KOPT-K1 (cell line): Measurements from ENCODE around the gene KLHL3.

Source experiments
- H3K27ac ChIP-seq: fragments of 200-600 bp; sonication (generic); 2 replicates; pipeline ENCODE4 v1.5.1; 2016; ENCODE audit warnings: antibody characterized with exemption, mild to moderate bottlenecking, low read depth, low read length; ENCODE audit not compliant: poor library complexity, severe bottlenecking
- H3K36me3 ChIP-seq: fragments of 200-600 bp; sonication (generic); 2 replicates; pipeline ENCODE4 v1.5.1; 2017; ENCODE audit warnings: antibody characterized with exemption, mild to moderate bottlenecking, low read length, moderate library complexity; ENCODE audit not compliant: insufficient read depth
- H3K9me3 ChIP-seq: fragments of 200-600 bp; sonication (generic); 2 replicates; pipeline ENCODE4 v1.5.1; 2017; ENCODE audit warnings: antibody characterized with exemption, low read length, mild to moderate bottlenecking; ENCODE audit not compliant: insufficient read depth, poor library complexity, severe bottlenecking

Gene KLHL3

GRCh38 chr5:137679195-137679594 is 56.7 kb downstream of the KLHL3 start:
- Histone ChIP-seq H3K9me3 (no peaks in the 10 kb centered on the region), H3K36me3 (peaks cover 48% of the 10 kb centered on the region), H3K27ac (no peak overlapping the region)

GRCh38 chr5:137672881-137673280 is 63.0 kb downstream of the KLHL3 start:
- Histone ChIP-seq H3K36me3 (peaks cover 50% of the 10 kb centered on the region), H3K9me3 (no peaks in the 10 kb centered on the region), H3K27ac (no peak overlapping the region)

- no peak overlapping the region for H3K27ac ChIP-seq
- H3K9me3 ChIP-seq: no peaks in the 10 kb centered on the region
- peaks cover 46% of the 10 kb centered on the region for H3K36me3 ChIP-seq
Observed at GRCh38 chr5:137672001-137672400, 63.9 kb downstream of the KLHL3 start.

DNA sequence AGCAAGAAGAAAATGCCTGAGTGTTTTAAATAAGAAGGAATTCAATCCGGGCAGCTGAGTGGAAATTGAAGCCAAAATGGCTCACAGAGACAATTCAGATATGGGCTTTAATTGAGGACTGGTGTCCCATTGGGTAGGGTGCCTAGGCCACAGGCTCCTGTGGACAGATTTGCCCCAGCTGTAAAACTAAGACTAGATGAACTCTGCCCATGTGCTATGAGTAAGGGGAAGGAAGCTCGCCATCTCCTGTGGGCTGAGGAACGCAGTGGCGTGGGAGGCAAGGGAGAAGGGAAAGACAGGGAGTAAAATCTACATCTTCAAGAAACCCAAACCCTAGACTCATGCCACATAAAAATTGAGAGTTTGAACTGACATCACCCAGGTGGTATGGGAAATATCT is 66.1 kb downstream of the KLHL3 start:
- peaks cover 34% of the 10 kb centered on the region for H3K36me3 ChIP-seq
- H3K27ac ChIP-seq: no peak overlapping the region
- H3K9me3 ChIP-seq: no peaks in the 10 kb centered on the region

DNA sequence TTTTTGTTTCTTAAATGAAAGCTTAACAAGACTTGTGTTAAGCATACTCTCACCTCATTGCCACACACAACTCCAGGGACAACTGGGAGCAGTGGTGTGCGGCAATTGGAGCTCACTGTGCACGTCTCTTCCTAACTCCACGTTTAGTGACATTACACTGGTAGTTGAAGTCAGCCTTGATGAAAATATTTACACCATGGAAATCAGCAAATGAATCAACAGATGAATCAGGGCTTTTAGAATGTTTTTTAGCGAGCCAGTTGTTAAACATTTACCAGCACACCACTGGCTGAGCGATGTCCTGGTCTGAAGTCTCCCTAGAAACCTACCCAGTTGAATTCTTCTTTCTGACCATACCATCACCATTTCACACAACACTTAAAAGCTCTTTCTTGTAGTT is 67.3 kb downstream of the KLHL3 start:
- no peaks in the 10 kb centered on the region for H3K9me3 ChIP-seq
- H3K27ac ChIP-seq: no peak overlapping the region
- H3K36me3 ChIP-seq: peaks cover 34% of the 10 kb centered on the region

DNA sequence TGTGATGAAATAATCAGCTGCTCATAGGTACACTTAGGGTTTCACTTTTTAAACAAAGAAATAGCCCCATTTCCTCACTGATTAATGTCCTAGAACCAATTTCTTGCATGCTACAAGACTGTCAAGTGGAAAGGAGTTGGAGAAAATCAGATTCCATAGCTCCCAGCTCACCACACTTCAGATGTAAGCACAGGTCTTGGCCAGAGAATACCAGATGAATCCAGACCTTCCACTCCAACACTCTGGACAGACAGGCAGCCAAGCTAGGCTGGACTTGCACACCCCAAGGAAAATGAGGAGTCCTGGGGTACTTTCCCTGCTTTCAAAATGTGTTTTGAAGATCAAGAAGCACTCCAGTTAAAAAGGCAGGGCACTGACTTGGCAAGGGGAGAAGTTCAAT is 68.5 kb downstream of the KLHL3 start:
- no peak overlapping the region for H3K27ac ChIP-seq

GRCh38 chr5:137666901-137667300 is 69.0 kb downstream of the KLHL3 start:
- H3K9me3 ChIP-seq: no peaks in the 10 kb centered on the region
- no peak overlapping the region for H3K27ac ChIP-seq
- peaks cover 23% of the 10 kb centered on the region for H3K36me3 ChIP-seq

More for the DNA sequence above, 68.5 kb downstream of the KLHL3 start:
- Histone ChIP-seq H3K9me3 (no peaks in the 10 kb centered on the region), H3K36me3 (peaks cover 25% of the 10 kb centered on the region)

GRCh38 chr5:137666461-137666850 is 69.4 kb downstream of the KLHL3 start:
- H3K36me3 ChIP-seq: peaks cover 20% of the 10 kb centered on the region
- H3K9me3 ChIP-seq: no peaks in the 10 kb centered on the region
- no peak overlapping the region for H3K27ac ChIP-seq

DNA sequence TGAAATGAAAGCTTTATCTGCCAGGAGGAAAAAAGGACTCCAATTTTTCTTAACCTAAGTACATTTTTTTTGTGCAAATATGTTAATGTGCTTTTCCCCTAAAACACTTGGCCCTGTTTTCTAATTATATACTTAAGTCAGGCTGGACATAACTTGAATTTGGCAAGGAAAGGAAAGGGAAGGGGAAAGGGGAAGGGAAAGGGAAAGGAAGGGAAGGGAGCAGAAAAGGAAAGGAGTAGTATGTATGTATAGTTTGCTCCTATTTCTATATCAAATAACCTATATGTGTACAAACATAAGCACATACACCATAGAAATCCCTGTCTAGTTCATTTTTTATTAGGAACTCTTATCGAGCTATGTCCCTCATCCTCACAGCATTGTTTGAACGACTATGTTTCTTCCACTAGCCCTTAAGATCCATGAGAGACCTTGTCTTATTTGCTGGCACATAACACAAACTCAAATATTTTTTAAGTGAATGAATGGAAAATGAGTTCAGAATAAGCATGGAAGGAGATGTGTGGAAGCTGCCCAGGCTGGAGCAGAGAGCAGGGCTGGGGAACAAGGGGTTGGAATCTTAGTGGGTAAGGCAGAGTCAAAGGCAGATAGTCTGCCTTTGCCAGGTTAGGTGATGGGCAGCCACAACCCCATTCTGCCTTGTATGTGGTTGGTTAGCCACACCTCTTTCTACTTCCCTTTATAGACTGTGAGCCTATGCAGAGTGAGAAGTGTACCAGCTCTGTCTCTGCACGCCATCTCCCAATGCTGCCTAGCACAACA is 70.0 kb downstream of the KLHL3 start:
- H3K9me3 ChIP-seq: no peaks in the 10 kb centered on the region
- H3K27ac ChIP-seq: no peak overlapping the region
- H3K36me3 ChIP-seq: peaks cover 24% of the 10 kb centered on the region; the same call in 1 of the 2 replicates

DNA sequence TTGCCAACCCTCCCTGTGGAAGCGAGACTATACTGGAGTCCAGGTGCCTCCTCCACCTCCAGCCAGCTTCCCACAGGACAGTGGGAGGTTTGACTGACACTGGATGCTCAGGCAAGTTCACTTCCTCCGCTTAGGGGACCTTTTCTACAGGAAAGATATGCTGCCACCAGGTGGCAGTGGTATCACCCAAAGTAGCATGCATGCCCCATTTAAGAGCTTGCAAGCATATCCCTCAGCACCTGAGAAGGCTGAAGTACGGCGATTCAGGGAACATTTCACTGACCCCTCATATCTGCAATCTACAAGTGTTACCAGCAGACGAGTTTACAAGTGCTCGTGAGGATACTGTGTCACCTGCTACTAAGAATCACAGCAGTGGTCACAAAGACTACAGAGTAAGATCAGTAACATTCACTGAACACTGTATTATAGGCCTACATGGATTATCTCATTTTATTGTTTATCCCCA is 75.5 kb downstream of the KLHL3 start:
- no peaks in the 10 kb centered on the region for H3K9me3 ChIP-seq
- no peak overlapping the region for H3K27ac ChIP-seq
- H3K36me3 ChIP-seq: peaks cover 38% of the 10 kb centered on the region

DNA sequence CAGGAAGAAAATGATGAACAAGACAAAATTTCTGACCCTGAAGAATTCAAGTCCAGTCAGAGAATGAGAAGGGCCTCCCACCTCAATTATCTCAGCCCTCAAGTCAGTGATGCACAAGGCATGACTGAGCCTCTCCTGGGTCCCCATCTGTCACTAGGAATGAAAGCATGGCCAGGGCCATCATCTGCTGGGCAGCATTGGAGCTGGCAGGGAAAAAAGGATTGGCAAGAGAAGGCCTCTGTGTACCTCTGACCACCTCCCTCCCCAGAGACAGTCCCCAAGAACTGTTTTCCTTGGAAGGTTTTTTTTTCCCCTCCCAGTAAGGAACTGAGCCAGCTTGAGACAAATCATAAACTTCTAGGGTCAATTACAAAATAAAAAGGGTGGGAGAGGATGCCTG is 76.7 kb downstream of the KLHL3 start:
- no peaks in the 10 kb centered on the region for H3K9me3 ChIP-seq
- no peak overlapping the region for H3K27ac ChIP-seq
- H3K36me3 ChIP-seq: peaks cover 38% of the 10 kb centered on the region

DNA sequence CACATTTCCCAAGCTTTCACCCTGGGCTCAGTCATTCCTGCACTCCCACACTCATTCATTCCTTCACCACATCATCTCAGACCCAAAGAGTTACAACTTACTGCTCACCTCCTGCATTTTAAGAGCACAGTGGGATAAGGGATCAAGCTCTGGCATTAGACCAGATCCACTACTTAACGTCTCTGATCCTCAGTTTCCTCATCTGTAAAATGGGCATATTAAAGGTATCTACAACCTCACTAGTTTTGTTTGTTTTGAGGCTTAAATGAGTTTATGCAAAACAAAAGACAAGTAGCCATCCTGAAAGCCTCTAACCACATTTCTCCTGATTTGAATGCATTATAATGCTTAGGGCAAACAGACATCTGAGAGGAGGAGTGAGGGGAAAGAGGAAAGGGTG is 77.6 kb downstream of the KLHL3 start:
- Histone ChIP-seq H3K36me3 (peaks cover 38% of the 10 kb centered on the region), H3K27ac (no peak overlapping the region), H3K9me3 (no peaks in the 10 kb centered on the region)

- Histone ChIP-seq H3K27ac (no peak overlapping the region), H3K36me3 (peaks cover 38% of the 10 kb centered on the region), H3K9me3 (no peaks in the 10 kb centered on the region)
Observed at GRCh38 chr5:137657073-137657472, 78.8 kb downstream of the KLHL3 start.

GRCh38 chr5:137656558-137656957 is 79.3 kb downstream of the KLHL3 start:
- H3K27ac ChIP-seq: no peak overlapping the region
- no peaks in the 10 kb centered on the region for H3K9me3 ChIP-seq
- H3K36me3 ChIP-seq: peaks cover 36% of the 10 kb centered on the region

GRCh38 chr5:137651022-137651421 is 84.9 kb downstream of the KLHL3 start:
- Histone ChIP-seq H3K9me3 (peaks cover 1% of the 10 kb centered on the region), H3K27ac (no peak overlapping the region), H3K36me3 (peaks cover 40% of the 10 kb centered on the region; the same call in 1 of the 2 replicates)
